GM21367 (cell line): ENCODE data around the gene LRRC59.
"Not testable (repeated sequence)": the region's sequence is repeated elsewhere in the genome, so short reads cannot be mapped to it uniquely, and the experiment has no call there.

Experiments
- ATAC-seq: cut with Tn5 transposase; IDR thresholded peaks from one replicate; pipeline ENCODE4 v1.9.1; 2021; ENCODE audit not compliant: unreplicated experiment

Gene LRRC59

DNA sequence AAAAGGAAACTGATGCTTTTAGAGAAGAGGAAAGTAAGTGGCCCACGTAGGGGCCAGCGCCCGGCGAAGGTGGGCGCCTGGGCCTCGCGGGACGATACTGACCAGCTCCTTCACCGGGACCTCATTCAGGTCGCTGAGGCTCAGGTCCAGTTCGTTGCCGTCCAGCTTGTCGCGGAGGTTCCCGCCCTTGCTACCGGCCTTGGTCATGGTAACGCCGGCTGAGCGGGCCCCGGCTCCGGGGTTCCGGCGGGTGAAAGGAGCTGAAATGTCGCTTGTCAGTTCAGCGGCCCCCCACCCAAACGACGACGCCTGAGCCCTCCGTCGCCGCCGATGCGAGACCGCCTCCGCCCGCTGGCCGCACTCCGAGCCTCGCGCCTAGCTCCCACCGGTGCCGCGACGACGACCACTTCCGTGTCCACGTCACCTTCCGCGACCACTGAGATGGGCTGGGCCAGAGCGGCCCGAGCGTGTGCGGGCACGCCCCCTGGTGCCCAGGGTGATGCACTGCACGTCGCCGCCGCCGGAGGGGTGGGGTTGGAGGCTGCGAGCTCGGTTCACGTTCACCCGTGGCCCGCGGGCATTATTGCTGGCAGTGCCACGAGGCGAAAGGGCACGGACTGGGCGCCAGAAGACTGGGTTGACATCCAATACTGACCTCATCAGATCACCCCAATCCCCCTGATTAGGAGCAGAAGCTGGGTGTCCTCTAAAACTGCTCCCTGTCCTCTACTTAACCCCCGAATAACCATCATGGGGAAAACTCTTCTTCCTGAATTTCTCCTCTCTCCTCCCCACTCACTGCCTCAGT is at the start of gene LRRC59:
Gene LRRC59 (minus strand): TSS at position 413 of the 808 bp plus-strand sequence. CDS start 206 bp downstream, at position 207.
- peak; percentile 89 for ATAC-seq

DNA sequence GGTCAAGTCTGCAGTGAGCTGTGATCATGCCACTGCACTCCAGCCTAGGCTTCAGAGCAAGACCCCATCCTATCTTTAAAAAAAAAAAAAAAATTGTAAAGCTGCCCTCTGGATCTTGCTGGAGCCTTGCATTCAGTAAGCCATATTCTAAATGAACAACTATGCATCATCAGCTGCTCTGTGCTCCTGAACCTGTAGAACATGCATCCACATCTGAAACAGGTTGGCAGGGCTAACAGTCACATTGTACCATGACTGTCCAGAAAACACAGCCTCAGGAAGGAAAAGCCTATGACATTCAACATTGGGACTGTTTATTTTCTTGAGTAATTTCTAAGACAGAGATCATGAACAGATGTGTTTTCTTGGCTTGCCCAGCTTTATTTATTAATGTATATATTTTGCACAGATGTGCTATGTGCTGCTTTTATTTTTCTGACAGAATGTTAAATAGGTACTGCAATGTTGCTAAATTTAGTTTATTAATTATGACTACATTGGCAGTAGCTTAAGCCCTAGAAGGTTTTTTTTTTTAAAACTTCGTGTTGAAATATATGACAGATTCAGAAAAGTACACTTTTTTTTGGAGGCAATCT is 48.5 kb upstream of the LRRC59 start:
- no peak for ATAC-seq

DNA sequence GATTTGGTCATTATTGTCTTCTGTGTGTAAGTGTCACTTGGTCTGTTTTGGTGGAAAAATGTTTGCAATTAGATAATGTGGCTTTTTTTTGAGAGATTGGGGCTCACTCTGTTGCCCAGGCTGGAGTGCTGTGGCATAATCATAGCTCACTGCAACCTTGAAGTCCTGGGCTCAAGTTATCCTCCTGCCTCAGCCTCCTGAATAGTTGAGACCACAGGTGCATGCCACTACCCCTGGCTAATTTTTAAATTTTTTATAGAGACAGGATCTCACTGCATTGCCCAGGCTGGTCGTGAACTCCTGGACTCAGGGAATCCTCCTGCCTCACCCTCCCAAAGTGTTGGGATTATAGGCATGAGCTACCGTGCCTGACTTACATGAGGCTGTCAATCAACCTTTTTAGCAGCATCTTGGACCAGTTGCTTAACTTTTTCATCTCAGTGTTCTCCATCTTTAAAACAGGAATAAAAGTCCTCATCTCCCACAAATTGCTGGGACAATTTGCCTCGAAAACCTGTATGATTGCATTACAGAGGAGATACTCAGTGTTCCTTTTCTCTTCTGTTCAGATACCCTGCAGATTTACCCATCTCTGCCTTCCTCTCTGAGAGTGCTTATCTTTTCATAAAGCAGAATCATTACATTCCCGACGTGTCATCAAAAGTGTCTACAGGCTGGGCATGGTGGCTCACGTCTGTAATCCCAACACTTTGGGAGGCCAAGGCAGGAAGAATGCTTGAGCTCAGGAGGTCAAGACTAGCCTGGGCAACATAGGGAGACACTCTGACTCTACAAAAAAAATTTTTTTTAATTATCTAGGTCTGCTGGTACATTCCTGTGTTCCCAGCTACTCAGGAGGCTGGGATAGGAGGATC is 47.8 kb upstream of the LRRC59 start:
- ATAC-seq, result no peak

DNA sequence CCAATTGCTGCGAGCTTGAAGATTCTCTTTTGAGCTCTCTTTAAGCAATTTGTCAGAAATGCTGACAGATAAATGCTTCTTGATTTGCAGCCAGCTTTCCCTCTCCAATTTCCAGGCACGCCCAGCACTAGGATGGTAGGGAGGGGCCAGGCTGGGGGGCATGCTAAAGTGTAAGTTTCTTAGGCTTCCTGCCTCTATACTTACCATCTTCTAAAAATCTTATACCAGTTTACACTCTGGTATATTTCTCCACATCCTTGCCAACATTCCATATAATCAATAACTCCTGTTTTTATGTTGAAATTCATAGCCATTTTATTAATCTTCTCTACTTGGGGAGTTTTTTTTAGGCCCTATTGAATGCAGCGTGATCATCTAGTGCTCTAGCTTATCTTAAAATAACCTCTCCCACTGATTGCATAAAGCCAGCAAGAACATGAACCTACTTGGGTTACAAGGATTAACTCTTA is 46.2 kb upstream of the LRRC59 start:
- ATAC-seq, result no peak

DNA sequence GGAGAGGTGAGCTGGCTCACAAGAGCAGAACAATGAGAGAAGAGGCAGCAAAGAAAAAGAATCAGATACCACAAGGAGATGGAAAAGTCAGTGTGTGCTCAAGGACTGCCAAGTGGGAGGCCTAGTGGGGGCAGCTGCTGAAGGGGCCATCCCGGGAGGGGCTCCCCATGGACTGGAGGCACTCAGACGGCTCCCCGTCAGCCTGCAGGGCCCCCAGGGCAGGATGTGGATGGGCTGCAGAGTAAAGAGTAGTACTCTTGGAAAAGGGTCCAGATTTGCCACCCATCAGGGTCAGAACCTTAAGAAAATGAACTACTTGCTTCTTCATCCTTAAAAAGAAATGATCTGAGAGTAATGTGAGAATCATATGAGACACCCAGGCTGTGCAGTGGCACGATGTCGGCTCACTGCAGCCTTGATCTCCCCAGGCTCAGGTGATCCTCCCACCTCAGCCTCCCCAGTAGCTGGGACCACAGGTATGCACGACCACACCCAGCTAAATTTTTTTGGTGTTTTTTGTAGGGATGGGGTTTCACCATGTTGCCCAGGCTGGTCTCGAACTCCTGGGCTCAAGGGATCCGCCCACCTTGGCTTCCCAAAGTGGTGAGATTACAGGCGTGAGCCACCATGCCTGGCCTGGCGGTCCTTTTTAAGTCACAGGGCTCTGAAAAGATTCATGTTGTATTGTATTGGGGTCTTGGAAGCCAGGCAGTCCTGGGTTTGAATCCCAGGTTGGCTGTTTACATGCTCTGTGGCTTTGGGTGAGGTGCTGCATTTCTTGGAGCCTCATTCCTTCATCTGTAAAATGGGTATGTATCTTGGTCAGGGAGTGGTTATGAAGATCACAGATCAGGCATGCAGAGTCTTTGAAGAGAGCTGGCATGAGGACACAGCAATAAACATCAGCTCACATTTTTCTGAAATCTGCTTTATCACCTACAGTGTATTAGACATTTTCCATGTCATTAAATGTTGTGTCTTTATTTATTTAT is 43.8 kb upstream of the LRRC59 start:
- ATAC-seq, result no peak

DNA sequence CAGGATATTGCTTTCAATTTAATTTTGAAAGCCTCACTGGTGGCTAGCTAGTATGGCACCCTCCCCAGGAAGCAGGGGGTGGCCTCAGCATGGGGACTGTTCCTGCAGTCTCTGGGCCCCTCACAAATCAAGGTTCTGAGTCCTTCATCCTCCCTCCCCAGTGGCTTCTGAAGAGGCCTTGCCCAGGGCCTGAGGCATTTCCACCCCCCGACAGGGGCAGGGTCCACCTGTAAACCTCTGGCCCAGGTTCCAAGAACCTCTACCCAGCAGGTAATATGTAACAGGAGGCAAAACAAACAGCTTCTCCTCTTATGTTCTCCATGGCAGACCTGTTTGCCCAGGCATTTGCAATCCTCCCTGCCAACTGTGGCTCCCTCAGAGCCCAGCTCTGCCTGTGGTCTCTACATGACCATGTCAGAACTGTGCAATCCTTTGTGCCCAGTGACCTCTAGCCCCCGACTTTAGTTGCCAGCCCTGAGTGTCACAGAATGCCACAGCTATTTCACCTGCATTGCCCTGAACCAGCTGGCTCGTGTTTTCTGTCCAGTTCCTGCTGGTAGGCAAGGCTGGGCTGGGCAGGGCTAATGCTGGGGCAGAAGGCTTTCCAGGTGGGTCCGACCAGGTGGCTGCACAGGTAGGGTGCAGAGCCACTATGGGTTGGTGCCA is 43.0 kb upstream of the LRRC59 start:
- no peak for ATAC-seq

DNA sequence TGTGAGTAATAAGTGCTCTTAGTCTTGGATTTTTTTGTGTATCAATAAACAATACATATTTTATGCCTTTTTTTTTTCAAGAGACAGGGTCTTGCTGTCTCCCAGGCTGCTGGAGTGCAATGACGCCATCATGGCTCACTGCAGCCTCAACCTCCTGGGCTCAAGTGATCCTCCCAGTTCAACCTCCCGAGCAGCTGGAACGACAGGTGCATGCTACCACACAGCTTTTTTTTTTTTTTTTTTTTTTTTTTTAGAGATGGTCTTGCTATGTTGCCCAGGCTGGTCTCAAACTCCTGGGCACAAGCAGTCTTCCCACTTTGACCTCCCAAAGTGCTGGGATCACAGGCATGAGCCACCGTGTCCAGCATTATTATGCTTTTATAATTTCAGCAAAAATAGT is 41.7 kb upstream of the LRRC59 start:
- no peak for ATAC-seq

DNA sequence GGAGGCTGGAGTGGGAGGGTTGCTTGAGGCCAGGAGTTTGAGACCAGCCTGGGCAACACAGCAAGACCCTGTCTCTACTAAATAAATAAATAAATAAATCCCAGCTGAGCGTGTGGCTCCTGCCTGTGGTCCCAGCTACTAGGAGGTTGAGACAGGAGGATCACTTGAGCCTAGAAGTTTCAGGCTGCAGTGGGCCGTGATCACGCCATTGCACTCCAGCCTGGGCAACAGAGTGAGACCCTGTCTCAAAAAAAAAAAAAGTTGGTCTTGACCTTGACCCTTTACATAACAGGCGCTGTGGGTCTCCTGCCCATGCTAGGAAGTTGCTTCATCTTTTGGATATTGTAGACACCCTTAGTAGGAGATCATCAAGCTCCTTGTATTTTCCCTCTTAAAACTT is 40.1 kb upstream of the LRRC59 start:
- ATAC-seq, result no peak

DNA sequence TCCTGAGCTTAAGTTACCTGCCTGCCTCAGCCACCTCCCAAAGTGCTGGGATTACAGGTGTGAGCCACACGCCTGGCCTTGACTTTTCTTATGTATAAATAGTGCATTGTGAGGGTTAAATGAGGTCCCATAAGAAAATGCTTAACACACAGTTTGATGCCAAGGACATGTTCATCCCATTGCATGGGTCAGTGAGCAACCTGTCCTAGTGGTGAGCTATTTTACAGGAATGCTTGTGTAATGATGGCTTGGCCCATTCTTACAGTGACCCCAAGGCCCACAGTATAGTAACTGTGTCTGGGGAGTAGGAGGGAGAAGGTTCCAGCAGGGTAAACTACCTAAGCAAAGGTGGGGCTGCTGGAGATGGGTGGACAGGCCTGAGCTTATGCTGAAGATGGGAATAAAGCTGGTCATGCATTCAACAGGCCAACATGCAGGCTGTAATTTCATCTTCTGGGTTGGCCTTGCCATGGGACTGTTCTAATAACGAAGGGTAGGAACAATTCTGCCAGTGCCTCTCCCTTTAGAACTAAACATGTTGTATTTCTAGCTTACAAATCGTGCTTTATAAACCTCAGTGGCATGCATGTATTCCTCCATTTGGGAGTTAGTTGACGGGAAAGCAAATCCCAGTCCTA is 34.9 kb upstream of the LRRC59 start:
- ATAC-seq, result no peak

DNA sequence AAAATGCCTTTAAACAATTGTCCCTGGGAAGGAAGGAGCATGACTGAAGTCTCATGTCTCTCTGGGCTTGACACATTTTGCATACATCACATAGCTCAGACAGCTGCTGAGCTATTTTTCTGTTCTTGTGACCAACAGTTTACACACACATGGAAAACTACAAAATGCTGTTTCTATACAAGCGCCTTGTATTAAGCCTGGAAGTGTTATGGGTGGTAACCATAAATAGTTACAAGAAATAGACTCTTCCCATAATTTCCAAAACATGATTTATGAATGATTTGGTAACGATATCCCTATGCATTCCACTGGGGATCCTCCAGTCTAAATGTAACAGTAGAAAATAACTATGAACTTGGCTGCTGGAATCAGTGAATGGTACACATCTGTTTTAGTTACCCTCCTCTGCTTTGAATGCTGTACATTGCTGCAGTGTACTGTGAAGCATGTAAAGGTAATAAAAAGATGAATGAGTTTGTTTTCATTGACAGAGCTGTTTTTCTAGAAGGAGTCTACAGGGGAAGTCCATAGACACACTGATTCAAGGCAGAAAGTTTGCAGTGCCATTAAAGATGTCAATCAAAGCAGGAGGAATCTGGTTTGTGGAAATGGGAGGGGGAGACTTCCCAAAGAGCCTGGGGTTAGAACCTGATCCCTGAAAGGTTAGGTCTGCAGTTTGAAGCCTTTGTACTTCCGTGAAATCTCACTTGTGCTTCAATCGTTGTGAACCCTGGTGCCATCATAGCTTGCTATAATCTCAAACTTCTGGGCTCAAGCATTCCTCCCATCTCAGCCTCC is 33.7 kb upstream of the LRRC59 start:
- ATAC-seq, result no peak

DNA sequence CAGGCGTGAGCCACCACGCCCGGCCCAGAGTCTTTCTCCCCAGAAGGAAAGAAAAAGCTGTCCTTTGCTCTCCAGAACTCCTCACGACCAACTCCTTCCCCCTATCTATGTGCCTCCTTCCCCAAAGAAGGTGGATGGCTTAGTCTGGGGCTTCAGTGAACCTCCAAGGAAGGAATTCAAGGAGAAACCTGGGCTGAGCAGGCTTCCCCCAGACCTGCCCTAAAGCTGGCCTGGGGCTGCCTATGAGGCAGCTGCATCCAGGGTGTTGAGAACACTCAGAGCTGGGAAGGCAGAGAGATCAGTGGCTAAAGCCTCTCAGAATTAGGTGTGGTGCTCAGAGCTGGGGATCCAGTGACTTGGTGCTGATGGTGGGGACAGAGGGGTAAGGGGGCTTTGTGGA is 32.5 kb upstream of the LRRC59 start:
- ATAC-seq, result no peak

DNA sequence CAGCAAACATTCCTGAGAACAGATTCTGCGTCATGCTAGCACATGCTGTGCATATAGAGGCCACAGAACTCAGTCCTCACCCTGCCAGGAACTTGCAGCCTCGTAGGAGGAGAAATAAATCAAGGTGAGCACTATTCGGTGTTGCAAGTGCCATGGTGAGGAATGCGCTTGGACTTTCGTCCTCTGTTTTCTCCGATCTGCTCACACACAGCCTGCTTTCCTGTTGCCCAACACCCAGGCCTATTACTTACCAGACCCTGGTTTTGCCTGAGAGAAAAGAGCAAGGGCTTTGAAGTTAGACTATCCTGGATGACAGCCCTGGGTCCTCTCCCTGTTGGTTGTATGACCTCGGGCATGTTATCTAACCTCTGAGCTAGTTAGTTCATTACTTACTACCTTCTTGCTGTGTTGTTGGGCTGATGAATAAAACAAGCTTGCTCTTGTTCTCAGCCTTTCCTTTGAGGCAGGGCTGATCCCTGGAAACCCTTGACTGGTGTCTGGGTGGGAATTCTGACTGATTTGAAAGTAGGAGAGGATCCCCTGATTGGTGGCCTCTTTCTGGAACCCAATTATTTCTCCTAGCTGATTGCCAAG is 31.6 kb upstream of the LRRC59 start:
- ATAC-seq, result no peak

DNA sequence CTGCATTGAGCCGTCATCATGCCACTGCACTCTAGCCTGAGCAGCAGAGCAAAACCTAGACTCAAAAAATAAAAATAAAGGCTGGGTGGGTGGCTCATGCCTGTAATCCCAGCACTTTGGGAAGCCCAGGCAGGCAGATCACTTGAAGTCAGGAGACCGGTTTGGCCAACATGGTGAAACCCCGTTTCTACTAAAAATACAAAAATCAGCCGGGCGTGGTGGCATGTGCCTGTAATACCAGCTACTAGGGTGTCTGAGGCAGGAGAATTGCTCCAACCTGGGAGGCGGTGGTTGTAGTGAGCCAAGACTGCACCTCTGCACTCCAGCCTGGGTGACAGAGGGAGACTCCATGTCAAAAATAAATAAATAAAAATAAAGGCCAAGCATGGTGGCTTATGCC is 30.8 kb upstream of the LRRC59 start:
- ATAC-seq, result not testable (repeated sequence)

DNA sequence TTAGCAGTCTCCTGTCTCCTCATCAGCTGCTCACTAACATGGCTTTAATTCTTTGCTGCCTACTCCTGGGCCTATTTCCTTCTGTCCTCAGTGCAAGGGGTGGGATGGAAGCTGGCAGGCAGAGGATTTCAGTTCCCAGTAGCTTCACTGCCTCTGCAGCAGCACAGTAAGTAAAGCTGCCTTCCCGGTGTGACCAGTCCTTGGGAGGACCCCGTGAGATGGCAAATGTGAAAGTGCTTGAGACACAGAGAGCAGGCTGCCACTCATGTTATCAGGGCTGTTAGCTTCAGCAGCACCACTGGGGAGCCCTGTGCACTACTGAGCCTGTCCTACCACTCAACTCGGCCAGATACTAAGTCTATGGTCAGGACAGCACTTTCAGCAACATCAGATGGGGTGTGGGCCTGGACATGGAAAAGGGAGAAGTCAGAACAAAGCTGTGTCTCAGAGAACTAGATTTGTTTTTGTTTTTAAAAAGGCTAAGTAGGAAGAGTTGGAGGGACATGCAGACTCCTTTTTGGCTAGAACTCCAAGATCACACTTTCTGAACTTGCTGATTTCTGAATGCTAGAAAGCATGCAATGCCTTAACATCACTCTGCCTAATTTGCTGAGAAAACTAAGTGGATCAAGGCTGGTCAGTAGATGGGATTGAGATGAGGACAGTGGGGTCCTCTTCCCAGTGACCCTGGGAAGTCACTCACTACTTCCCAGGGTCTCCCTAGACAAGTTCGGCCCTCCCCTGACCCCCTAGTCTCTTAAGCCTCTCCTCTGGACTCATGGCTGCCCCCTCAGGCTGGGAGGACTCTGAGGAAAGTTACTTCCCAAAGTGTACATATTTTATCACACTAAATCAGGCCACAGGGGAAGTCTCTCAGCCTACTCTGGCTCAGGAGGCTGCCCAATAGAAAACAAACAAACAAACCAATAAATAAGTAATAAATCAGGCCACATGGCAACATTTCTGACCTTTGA is 29.8 kb upstream of the LRRC59 start:
- no peak for ATAC-seq

DNA sequence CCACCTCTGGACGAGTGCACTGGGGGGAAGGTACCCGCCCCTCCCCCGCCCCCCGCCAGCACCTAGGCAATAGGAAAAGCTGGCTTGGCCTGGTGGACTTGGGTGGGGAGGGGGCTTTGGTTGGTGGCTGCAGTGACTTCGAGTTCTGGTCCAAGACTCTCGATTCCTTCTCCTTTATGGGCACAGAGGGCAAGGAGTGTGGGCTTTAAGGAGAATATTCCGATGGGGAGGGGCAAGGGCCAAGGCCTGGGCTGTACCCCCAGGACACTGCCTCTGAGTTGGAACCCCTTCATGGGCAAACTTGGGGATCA is 29.1 kb upstream of the LRRC59 start:
- no peak for ATAC-seq

DNA sequence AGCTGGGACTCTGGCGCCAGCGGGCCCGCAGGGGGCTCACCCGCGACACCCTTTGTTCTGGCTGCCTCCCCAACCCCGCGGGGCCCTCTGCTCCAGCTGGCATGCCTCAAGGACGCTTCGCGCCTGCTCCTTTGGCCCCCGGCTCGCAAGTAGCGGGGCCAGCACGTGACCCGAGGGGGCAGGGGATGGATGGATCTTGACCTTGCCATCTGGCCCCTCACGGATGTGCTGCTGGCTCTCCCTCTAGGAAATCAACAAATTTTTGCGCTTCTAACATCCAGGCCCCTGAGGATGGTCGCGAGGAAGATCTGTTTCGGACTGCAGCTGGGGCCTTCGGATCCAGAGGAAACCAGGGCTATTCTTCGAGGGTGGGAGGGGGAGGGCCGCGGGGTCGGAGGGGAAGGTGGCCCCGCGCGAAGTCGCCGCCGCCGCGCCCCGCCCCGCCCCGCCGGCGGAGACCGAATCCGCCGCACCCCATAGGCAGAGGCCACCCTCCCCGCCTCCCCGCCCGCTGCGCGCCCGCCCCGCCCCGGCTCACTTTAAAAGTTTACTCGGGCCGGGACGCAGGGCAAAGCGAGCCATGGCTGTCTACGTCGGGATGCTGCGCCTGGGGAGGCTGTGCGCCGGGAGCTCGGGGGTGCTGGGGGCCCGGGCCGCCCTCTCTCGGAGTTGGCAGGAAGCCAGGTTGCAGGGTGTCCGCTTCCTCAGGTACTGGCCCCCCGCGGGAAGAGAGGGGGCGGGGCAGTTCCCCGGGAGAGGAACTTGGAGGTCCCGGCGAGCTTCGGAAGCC is 28.6 kb upstream of the LRRC59 start, which contains the start of gene ACSF2:
Gene ACSF2 (plus strand): TSS at position 537 of the 790 bp plus-strand sequence. CDS start 44 bp downstream, at position 581.
- ATAC-seq, result peak; percentile 49
